OCI-LY3 (cell line): ENCODE results near the gene PDLIM3.

Experiments used
- EZH2phosphoT487 ChIP-seq: fragments of 200-600 bp; shearing (Covaris generic); IDR thresholded peaks from 2 replicates; pipeline ENCODE4 v1.6.1; 2018; ENCODE audit warnings: antibody characterized with exemption, mixed run types, low read depth
- TF ChIP-seq, protein P1 (sequence below): fragments of 200-600, 300-600 bp; sonication (generic); IDR thresholded peaks from 2 replicates; pipeline ENCODE4 v1.5.1; 2014; ENCODE audit warnings: antibody characterized with exemption, low read length, low read depth

- TF ChIP-seq, protein P1, sequence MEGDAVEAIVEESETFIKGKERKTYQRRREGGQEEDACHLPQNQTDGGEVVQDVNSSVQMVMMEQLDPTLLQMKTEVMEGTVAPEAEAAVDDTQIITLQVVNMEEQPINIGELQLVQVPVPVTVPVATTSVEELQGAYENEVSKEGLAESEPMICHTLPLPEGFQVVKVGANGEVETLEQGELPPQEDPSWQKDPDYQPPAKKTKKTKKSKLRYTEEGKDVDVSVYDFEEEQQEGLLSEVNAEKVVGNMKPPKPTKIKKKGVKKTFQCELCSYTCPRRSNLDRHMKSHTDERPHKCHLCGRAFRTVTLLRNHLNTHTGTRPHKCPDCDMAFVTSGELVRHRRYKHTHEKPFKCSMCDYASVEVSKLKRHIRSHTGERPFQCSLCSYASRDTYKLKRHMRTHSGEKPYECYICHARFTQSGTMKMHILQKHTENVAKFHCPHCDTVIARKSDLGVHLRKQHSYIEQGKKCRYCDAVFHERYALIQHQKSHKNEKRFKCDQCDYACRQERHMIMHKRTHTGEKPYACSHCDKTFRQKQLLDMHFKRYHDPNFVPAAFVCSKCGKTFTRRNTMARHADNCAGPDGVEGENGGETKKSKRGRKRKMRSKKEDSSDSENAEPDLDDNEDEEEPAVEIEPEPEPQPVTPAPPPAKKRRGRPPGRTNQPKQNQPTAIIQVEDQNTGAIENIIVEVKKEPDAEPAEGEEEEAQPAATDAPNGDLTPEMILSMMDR, result no peak
- TF ChIP-seq EZH2phosphoT487, result no peak
Observed at GRCh38 chr4:185541251-185541727, 6.0 kb upstream of the PDLIM3 start.
